AG09319 (cell line): ENCODE results near the gene ENOX1.

Experiments
- DNase-seq: peaks from one replicate; pipeline ENCODE4 v3.0.0-alpha.2; 2010; ENCODE audit warnings: low read depth; ENCODE audit errors: extremely low read depth
- TF ChIP-seq, protein P1 (sequence below): IDR thresholded peaks from 2 replicates; pipeline ENCODE4 v1.5.1; 2011; ENCODE audit warnings: low read depth, mild to moderate bottlenecking, inconsistent platforms, low read length, moderate library complexity

ENOX1 gene

DNA sequence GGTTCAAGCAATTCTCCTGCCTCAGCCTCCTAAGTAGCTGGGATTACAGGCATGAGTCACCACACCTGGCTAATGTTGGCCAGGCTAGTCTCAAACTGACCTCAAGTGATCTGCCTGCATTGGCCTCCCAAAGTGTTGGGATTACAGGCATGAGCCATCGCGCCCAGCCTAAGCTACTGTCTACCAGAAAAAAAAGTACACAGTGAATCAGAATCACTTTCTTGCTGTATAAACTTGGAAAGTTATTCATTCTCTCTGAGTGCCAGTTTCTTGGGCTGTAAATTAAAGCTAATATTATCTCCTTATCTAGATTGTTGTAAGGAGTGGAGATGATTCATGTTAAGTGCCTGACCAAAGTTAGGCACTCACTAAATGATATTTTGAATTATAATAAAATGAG, 242.8 kb downstream of the ENOX1 start:
- DNase-seq: no peak
- TF ChIP-seq, protein P1, sequence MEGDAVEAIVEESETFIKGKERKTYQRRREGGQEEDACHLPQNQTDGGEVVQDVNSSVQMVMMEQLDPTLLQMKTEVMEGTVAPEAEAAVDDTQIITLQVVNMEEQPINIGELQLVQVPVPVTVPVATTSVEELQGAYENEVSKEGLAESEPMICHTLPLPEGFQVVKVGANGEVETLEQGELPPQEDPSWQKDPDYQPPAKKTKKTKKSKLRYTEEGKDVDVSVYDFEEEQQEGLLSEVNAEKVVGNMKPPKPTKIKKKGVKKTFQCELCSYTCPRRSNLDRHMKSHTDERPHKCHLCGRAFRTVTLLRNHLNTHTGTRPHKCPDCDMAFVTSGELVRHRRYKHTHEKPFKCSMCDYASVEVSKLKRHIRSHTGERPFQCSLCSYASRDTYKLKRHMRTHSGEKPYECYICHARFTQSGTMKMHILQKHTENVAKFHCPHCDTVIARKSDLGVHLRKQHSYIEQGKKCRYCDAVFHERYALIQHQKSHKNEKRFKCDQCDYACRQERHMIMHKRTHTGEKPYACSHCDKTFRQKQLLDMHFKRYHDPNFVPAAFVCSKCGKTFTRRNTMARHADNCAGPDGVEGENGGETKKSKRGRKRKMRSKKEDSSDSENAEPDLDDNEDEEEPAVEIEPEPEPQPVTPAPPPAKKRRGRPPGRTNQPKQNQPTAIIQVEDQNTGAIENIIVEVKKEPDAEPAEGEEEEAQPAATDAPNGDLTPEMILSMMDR: no peak

DNA sequence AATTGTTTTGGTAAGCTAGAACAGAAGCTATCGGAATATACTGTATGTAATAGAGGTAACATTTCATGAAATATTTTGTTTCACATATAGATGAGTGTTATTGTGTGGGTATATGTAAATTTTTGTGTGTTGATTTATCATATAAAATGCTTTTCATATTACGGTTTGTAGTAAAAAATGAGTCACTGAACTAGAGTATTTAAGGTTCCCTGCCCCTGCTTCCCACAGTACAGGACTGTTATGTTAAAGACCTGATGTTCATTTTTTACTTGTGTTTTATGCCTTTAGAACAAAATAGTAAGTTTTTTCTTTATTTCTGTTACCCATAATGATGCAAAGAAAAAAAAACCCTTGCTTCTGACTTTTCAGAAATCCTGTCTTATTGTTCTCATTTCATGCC, 243.4 kb downstream of the ENOX1 start:
- TF ChIP-seq, protein P1: no peak
- no peak for DNase-seq

DNA sequence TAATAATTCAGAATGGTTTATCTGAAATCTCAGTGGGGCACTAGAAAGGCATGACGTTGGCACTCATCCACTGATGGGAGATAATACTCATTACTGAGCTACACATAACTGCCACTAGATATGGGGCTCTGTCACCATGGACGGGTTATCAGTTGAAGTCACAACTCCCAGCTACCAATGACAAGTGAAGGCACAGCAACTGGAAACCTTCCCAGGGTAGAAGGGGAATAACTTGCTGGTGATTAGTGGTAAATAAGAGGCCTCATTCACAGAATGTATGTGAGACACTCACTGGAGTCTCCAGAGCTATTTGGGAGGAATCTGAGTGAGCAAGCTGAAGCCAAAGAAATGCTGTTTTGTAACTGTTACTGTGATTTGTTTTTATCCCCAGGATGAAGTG, 249.6 kb downstream of the ENOX1 start:
- TF ChIP-seq, protein P1: no peak
- no peak for DNase-seq

DNA sequence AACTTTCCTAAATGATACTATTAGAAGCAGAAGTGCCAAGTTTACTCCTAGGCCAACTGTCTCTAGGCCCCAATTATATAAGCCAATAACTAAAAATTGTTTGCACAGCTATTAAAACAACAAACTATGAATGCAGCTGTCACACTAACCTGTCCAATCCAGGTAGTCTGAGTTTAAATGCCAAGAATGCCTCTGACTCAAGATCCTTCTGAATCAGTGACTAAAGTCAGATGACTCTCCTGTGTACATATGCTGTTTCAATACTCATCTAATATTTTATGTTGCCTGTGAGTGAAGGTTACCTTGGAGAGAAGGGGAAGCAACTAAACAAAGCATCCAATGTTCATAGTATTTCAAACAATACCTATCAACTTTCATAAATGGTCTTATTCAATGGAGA, 257.0 kb downstream of the ENOX1 start:
- TF ChIP-seq, protein P1: no peak
- DNase-seq: no peak

DNA sequence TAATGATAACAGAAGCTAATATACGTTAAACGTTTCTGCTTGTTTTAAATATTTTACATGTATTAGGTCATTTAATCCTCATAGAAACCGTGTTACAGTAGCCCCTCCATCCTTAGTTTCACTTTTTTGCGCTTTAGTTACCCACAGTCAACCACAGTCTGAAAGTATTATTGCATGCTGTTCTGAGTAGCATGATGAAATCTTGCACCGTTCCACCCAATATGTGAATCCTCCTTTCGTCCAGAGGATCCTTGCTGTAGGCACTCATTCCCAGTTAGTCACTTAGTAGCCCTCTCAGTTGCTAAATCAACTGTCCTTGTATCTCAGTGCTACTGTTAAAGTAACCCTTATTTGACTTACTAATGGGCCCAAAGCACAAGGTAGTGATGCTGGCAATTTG, 257.8 kb downstream of the ENOX1 start:
- TF ChIP-seq, protein P1: no peak

DNA sequence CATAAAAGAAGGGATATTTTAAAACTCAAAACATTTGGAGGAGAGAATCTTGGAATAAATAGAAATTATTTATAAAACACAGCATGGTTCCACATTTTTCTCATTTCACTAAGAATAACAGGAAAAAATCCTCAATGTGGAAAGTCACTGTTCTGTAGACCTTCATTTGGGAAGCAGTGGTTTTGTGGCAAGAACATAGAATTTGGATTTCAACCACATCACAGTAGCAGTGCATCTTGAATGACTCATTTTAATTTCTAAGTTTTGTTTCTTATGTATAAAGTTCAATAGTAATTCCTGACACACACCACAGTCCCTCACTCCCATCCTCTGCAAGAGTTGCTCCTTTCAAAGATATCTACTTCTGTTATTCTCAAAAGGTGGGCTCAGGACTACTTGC, 264.0 kb downstream of the ENOX1 start:
- DNase-seq: peak; percentile 23
- TF ChIP-seq, protein P1: no peak

More for the DNA sequence above, 257.8 kb downstream of the ENOX1 start:
- DNase-seq: no peak

DNA sequence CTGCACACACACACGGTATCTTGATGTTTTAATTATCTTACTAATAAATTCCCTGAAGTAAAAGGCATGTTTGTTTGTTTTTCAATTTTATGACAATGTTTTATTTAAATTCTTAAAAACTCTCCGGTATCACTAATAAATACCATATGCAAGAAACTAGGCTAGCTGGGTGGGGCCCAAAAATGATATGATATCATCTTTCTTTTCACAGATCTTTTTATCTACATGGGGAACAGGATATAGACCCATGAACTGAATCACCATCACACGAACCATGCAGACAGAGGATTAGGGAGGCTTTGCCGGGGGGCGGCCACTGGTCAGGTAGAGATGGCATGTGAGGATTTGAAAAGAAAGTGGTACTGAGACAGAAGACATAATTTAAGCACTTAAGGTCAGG, 266.4 kb downstream of the ENOX1 start:
- DNase-seq: no peak
- TF ChIP-seq, protein P1: no peak

DNA sequence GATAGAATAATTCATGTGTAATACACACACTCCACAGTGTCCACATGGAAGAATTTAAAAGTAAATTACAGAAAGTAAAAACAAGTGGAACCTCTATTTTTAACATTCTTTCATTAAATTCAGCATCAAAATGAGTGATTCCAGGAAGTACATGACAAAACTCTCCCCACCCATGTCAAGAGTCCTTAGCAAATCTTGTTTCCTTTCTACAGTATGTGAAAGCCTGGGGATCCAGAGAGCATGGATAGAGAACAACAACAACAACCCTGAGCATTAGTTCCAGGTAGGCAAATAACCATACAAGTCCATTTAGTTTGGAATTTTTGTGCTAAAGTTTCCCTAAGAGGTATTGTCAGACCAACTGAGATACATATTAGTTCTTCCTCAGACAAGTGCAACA, 267.9 kb downstream of the ENOX1 start:
- DNase-seq: no peak
- TF ChIP-seq, protein P1: no peak
